Gastroesophageal sphincter (tissue), 4 donors: ENCODE measurements around the gene TIMM13. TPM values are rescaled to one million over a fixed set of nuclear protein-coding genes. Genes with fewer than 3 reads are reported as not detected.

Source experiments
- ATAC-seq: fragments of 150-250 bp; one replicate; pipeline ENCODE4 v1.9.1; 2016; ENCODE audit warnings: mild to moderate bottlenecking, moderate library complexity
- H3K27ac ChIP-seq, 4 donors: fragments of 200-600 bp; sonication (generic) in 3 of 4; 1 replicate in 3 of 4; 2 replicates in 1 of 4; pipeline ENCODE4 v1.5.1; 2016 to 2019
- H3K27me3 ChIP-seq: fragments of 200-600 bp; sonication (generic); one replicate; pipeline ENCODE4 v1.5.1; 2019
- H3K36me3 ChIP-seq, 2 donors: fragments of 200-600 bp; sonication (generic); one replicate each; pipeline ENCODE4 v1.5.1; 2019; ENCODE audit warnings: control low read depth in 1 of 2
- H3K4me1 ChIP-seq, 3 donors: fragments of 200-600 bp; sonication (generic); 1 replicate in 2 of 3; 2 replicates in 1 of 3; pipeline ENCODE4 v1.5.1; 2016 to 2019; ENCODE audit warnings: control low read depth in 2 of 3
- H3K4me3 ChIP-seq, 2 donors: fragments of 200-600 bp; sonication (generic); one replicate each; pipeline ENCODE4 v1.5.1; 2019; ENCODE audit warnings: mild to moderate bottlenecking in 1 of 2, moderate library complexity in 1 of 2
- H3K9me3 ChIP-seq, 3 donors: fragments of 200-600 bp; sonication (generic); one replicate each; pipeline ENCODE4 v1.5.1; 2017 to 2019; ENCODE audit warnings: control low read depth in 2 of 3
- EP300 ChIP-seq: sonication (generic); formaldehyde crosslinking; IDR thresholded peaks from one replicate; pipeline ENCODE4 v1.6.1; 2017; ENCODE audit warnings: antibody characterized with exemption, mild to moderate bottlenecking
- POLR2A ChIP-seq, 2 donors: fragments of 450-650 bp; IDR thresholded peaks; one replicate each; pipeline ENCODE4 v1.6.1; 2017; ENCODE audit warnings: antibody characterized with exemption in 2 of 2, mild to moderate bottlenecking in 2 of 2, moderate library complexity in 1 of 2
- POLR2AphosphoS5 ChIP-seq: sonication (generic); formaldehyde crosslinking; IDR thresholded peaks from one replicate; pipeline ENCODE4 v1.6.1; 2017; ENCODE audit warnings: antibody characterized with exemption
- WGBS, 2 donors: methylation state at CpG; one replicate each; pipeline ENCODE4 v1.1.5; 2018; ENCODE audit warnings: low coverage in 1 of 2; 5-methylcytosine and 5-hydroxymethylcytosine counted together
- total RNA-seq, 4 donors: library from RNA; depleted of rRNA; stranded (reverse); fragments of >200 nt; gene quantifications; one replicate each; pipeline ENCODE4 v1.1.0, GENCODE V29; 2016
- TF ChIP-seq, protein P1 (sequence below), 4 experiments: fragments of 200-600 bp in 2 of 4; fragments of 450-650 bp in 2 of 4; sonication (generic) in 1 of 4; IDR thresholded peaks; one replicate each; pipeline ENCODE4 v1.5.1; 2017 to 2019; ENCODE audit warnings: antibody characterized with exemption in 4 of 4, mild to moderate bottlenecking in 2 of 4, moderate library complexity in 2 of 4

The TIMM13 gene
- total RNA-seq: 10 to 100 TPM; 22.9 to 32.2 (median 27.3) TPM

DNA sequence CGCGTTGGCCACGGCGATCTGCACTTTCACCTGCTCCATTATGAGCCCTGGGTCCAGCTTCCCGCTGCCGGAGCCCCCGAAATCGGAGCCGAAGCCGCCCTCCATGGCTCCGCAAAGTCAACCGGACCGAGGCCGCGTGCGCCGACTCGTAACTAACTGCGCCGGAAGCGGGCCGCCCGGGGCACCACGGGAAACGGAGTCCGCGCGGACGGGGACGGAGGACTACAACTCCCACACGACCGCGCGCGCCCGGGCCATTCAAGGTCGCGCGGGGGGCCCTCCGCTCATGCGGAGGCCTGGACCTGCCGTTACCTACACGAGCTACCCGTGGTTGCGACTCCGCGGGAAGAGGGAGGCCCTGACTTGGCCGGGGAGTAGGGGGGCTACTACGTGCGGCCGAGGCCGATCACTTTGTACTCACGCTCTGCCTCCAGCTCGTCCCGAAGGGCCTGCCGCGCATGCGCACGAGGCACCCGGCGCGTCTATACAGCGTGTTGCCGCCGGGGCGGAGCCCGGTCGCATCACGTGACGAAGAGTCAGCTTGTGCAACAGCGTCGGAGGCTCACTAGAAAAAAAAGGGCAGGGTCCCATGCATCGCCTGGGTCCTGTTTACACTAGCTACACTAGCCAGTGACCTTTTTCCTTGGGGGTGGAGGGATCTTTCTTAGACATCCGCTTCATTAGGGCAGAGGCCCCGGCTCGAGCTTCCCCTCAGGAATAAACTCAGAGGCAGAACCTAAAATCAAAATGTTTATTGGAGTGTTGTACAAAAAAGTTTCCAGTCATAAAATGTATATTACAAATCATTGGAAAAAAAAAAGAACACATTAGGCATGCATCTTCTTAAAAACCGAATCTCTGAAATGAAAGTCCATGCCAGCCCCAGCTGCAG is at the start of gene TIMM13:
Gene TIMM13 (minus strand): TSS at position 158 of the 892 bp plus-strand sequence. CDS start 53 bp downstream, at position 105.
- ATAC-seq: peak; percentile 96
- Histone ChIP-seq H3K9me3 (no peaks in the 10 kb centered on the region), H3K4me3 (peak within 1 kb of the TSS; percentile 79 to 90), H3K27me3 (no peaks in the 10 kb centered on the region), H3K27ac (peak within 1 kb of the TSS; percentile 89 to 98 (median 96)), H3K36me3 (peaks cover 0 to 34% of the 10 kb centered on the region in 2 donors), H3K4me1 (peaks cover 3 to 51% (median 27%) of the 10 kb centered on the region in 3 donors)
- 0 to 1% methylated on average over 5 to 9 of the region's 77 CpGs for WGBS, 2 donors
- TF ChIP-seq, protein P1, sequence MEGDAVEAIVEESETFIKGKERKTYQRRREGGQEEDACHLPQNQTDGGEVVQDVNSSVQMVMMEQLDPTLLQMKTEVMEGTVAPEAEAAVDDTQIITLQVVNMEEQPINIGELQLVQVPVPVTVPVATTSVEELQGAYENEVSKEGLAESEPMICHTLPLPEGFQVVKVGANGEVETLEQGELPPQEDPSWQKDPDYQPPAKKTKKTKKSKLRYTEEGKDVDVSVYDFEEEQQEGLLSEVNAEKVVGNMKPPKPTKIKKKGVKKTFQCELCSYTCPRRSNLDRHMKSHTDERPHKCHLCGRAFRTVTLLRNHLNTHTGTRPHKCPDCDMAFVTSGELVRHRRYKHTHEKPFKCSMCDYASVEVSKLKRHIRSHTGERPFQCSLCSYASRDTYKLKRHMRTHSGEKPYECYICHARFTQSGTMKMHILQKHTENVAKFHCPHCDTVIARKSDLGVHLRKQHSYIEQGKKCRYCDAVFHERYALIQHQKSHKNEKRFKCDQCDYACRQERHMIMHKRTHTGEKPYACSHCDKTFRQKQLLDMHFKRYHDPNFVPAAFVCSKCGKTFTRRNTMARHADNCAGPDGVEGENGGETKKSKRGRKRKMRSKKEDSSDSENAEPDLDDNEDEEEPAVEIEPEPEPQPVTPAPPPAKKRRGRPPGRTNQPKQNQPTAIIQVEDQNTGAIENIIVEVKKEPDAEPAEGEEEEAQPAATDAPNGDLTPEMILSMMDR (IDR thresholded peaks at IDR 0.05): no peak
- TF ChIP-seq POLR2A (IDR thresholded peaks at IDR 0.05) (peak; percentile 28 to 60), POLR2AphosphoS5 (peak; percentile 62)

DNA sequence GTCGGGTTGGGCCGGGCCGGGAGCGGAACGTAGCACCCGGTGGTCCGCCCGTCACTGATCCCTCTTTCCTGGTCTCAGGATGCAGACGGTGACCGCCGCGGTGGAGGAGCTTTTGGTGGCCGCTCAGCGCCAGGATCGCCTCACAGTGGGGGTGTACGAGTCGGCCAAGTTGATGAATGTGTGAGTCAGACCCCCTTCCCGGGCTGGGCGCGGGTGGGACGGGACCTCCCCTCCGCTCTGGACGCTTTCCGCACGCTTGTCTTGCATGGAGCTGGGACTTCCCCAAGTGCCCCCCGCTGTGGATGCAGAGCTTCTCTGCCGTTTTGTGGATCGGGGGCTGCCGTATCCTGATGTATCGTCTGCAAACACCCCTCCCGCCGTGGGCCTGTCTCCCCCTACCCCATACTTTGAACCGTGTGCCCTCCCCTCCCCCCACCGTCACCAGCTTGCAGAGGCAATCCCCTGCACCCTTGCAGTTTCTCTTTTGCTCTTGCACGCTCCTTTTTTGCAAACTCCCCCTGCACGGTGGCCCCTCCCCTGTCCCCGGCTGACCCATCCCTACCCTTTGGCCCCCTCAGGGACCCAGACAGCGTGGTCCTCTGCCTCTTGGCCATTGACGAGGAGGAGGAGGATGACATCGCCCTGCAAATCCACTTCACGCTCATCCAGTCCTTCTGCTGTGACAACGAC is 49.2 kb upstream of the TIMM13 start:
- Histone ChIP-seq H3K36me3 (peaks cover 0 to 11% of the 10 kb centered on the region in 2 donors), H3K9me3 (no peaks in the 10 kb centered on the region), H3K27me3 (no peaks in the 10 kb centered on the region), H3K4me3 (peak overlapping the region; percentile 83 to 92), H3K27ac (peak overlapping the region; percentile 86 to 94 (median 92)), H3K4me1 (peaks cover 0 to 42% (median 6%) of the 10 kb centered on the region in 3 donors)
- 0% methylated on average over 9 to 11 of the region's 42 CpGs for WGBS, 2 donors
- TF ChIP-seq POLR2A (IDR thresholded peaks at IDR 0.05) (no peak), EP300 (no peak), POLR2AphosphoS5 (no peak)
- TF ChIP-seq, protein P1 (IDR thresholded peaks at IDR 0.05): no peak
- peak; percentile 0 for ATAC-seq

DNA sequence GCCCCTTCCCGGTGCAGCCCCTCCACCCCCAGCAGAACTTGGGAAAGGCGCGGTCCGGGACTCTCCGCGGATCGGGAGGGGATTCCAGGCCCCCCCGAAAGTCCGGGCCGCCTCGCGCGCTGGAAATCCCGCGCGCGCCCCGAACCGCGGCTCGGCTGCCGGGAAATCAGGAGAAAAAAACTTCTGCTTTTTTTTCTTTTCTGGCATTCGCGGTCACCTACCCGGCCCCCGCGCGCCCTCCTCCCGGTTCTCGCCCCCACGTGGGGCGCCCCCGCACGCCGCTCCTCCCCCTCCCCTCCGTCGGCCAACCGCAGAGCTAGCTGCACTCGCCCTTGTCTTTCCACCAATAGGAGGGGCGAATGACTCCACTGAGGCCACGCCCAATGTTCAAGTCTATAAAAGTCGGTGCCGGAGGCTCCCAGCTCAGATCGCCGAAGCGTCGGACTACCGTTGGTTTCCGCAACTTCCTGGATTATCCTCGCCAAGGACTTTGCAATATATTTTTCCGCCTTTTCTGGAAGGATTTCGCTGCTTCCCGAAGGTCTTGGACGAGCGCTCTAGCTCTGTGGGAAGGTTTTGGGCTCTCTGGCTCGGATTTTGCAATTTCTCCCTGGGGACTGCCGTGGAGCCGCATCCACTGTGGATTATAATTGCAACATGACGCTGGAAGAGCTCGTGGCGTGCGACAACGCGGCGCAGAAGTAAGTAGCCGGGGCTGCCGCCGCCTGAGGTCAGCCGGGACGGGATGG is 48.5 kb upstream of the TIMM13 start, which contains the start of gene GADD45B:
Gene GADD45B (plus strand): TSS at position 426 of the 749 bp plus-strand sequence. CDS start 232 bp downstream, at position 658.
- H3K27me3 ChIP-seq: no peaks in the 10 kb centered on the region
- no peaks in the 10 kb centered on the region for H3K9me3 ChIP-seq
- H3K4me1 ChIP-seq: peaks cover 0 to 42% (median 6%) of the 10 kb centered on the region in 3 donors
- peak within 1 kb of the TSS; percentile 86 to 94 (median 92) for H3K27ac ChIP-seq
- peak; percentile 79 for ATAC-seq
- TF ChIP-seq POLR2AphosphoS5 (peak; percentile 100), POLR2A (IDR thresholded peaks at IDR 0.05) (peak; percentile 100), EP300 (no peak)
- TF ChIP-seq, protein P1 (IDR thresholded peaks at IDR 0.05): peak in 2 of 4 experiments; percentile 14 to 35
- H3K4me3 ChIP-seq: peak within 1 kb of the TSS; percentile 83 to 92
- H3K36me3 ChIP-seq: peaks cover 0 to 11% of the 10 kb centered on the region in 2 donors
- 0% methylated on average over 7 of the region's 70 CpGs; no CpG with 5 or more reads in 1 of the 2 donors for WGBS, 2 donors

DNA sequence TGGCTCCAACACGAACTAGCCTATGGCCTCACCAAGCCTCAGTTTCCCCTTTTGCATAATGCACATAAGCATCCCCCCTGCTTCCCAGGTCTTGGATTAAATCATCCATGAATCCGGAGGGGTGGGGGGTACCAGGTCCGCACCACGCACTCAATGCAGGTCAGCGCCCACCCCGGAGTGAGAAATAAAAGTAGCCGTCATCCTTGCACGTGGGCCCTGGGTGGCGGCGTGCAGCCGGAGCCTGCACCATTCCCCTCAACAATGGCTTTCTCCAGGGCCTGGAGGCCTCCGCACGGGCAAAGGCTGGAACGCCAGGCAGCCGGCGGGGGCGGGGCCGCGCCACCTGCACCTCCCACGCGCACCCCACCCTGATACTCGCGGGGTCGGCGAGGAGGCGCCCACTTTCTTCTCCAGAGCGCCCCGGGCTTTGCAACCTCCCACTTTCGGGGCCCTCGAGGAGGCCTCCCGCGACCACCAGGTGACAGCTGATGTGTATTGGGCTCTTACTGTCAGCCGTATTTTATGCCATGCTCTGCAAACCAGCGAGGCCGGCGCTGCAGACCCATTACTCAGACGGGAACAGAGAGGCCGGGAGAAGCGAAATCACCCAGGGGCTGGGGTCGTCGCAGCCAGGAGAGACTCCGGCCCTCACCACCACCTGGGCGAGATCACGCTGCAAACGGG is 47.8 kb upstream of the TIMM13 start:
- H3K36me3 ChIP-seq: peaks cover 0 to 11% of the 10 kb centered on the region in 2 donors

More for the DNA sequence above, 47.8 kb upstream of the TIMM13 start:
- WGBS, 2 donors: 0% methylated on average over 3 of the region's 45 CpGs; no CpG with 5 or more reads in 1 of the 2 donors
- Histone ChIP-seq H3K27ac (peak overlapping the region; percentile 58 to 94 (median 92)), H3K4me1 (peaks cover 0 to 42% (median 6%) of the 10 kb centered on the region in 3 donors), H3K9me3 (no peaks in the 10 kb centered on the region), H3K4me3 (peak overlapping the region; percentile 83 to 92), H3K27me3 (no peaks in the 10 kb centered on the region)
- ATAC-seq: peak; percentile 18
- TF ChIP-seq, protein P1 (IDR thresholded peaks at IDR 0.05): no peak
